ENCODE measurements around the gene PLET1. TPM values are rescaled to one million over a fixed set of nuclear protein-coding genes. Genes with fewer than 3 reads are reported as not detected.

PLET1 gene
- total RNA-seq: not detected in 2 replicates

GRCh38 chr11:112260490-112260889 lies at the start of gene PLET1:
PLET1 (minus strand) TSS chr11:112260860; CDS start chr11:112260589, 271 bp downstream.

GRCh38 chr11:112226062-112226830 lies 34.4 kb downstream of the PLET1 start, which contains the start of gene PTS:
PTS (plus strand) TSS chr11:112226428; CDS start chr11:112226444, 16 bp downstream.

Small RNA genes within 50 kb of the gene (small RNA-seq; reads per million reads assigned to genes)
- gene MRPS36P4: not detected

Other genes starting within 250 kb of the PLET1 start
- gene DLAT, start 235.5 kb downstream of the PLET1 start, total RNA-seq: 47.4 and 69.0 TPM in 2 replicates
- gene PIH1D2, start 186.8 kb downstream of the PLET1 start, total RNA-seq: 2.2 TPM in 2 replicates
- 19.5 and 21.3 TPM in 2 replicates for gene NKAPD1, start 186.6 kb downstream of the PLET1 start, total RNA-seq
- gene TIMM8B, start 174.1 kb downstream of the PLET1 start, total RNA-seq: 55.9 and 73.5 TPM in 2 replicates
- gene SDHD, start 174.0 kb downstream of the PLET1 start, total RNA-seq: 128 and 148 TPM in 2 replicates
- gene IL18, start 96.8 kb downstream of the PLET1 start, total RNA-seq: not detected in 2 replicates
- gene TEX12, start 93.5 kb downstream of the PLET1 start, total RNA-seq: under 0.01 and 0.20 TPM in 2 replicates
- gene BCO2, start 85.3 kb downstream of the PLET1 start, total RNA-seq: 0.73 and 0.78 TPM in 2 replicates
- gene PTS, start 34.4 kb downstream of the PLET1 start, total RNA-seq: 25.0 and 28.9 TPM in 2 replicates